Skeletal muscle tissue (tissue), 4 donors: ENCODE measurements around the gene SLX4IP. TPM values are rescaled to one million over a fixed set of nuclear protein-coding genes. Genes with fewer than 3 reads are reported as not detected.

Source experiments
- H3K27ac ChIP-seq: one replicate; pipeline ENCODE4 v1.7.0; 2013; ENCODE audit warnings: mild to moderate bottlenecking, low read depth, low read length, inconsistent platforms
- H3K27me3 ChIP-seq, 3 donors: one replicate each; pipeline ENCODE4 v1.7.0; 2013; ENCODE audit warnings: low read length in 3 of 3; ENCODE audit not compliant: control insufficient read depth in 3 of 3, insufficient read depth in 3 of 3
- H3K36me3 ChIP-seq, 3 donors: one replicate each; pipeline ENCODE4 v1.7.0; 2013; ENCODE audit warnings: low read length in 3 of 3; ENCODE audit not compliant: control insufficient read depth in 3 of 3, insufficient read depth in 3 of 3
- H3K4me1 ChIP-seq, 3 donors: one replicate each; pipeline ENCODE4 v1.7.0; 2013; ENCODE audit warnings: low read length in 3 of 3, mild to moderate bottlenecking in 3 of 3; ENCODE audit not compliant: control insufficient read depth in 3 of 3, insufficient read depth in 3 of 3
- H3K4me3 ChIP-seq, 3 donors: one replicate each; pipeline ENCODE4 v1.7.0; 2013; ENCODE audit warnings: low read length in 3 of 3
- H3K9ac ChIP-seq, 3 donors: one replicate each; pipeline ENCODE4 v1.7.0; 2013; ENCODE audit warnings: low read length in 3 of 3, mild to moderate bottlenecking in 3 of 3, moderate library complexity in 2 of 3, low read depth in 1 of 3
- H3K9me3 ChIP-seq, 3 donors: one replicate each; pipeline ENCODE4 v1.7.0; 2013; ENCODE audit warnings: low read length in 3 of 3; ENCODE audit not compliant: control insufficient read depth in 3 of 3
- total RNA-seq: library from RNA; depleted of rRNA; stranded (reverse); fragments of >200 nt; gene quantifications from one replicate; pipeline ENCODE4 v1.2.3, GENCODE V29; 2014
- donor health status: Osteomylitis.

Gene SLX4IP
- total RNA-seq, 1 donor from 2014 or later = 4.2 TPM

DNA sequence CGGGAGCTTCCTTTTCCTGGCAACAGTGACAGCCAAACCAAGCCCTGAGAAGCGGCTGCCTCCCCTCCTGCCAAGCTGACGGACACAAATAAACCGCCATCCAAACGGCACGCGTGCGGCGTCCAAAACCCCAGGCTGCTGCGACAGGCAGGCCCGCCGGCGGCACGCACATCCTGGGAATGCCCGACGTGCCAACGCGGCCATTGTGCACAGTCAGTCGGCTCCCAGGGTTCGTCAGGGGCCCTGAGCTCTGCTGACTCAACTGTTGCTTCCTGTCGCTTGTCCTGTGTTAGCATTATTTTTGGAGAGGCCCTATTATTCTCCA is 231.9 kb downstream of the SLX4IP start:
- no peaks in the 10 kb centered on the region for H3K9me3 ChIP-seq
- peak overlapping the region; percentile 36 to 57 (median 39) for H3K4me3 ChIP-seq
- H3K4me1 ChIP-seq = peaks cover 51 to 68% (median 55%) of the 10 kb centered on the region in 3 donors
- peak overlapping the region; percentile 52 for H3K27ac ChIP-seq
- peak overlapping the region in 2 of 3 donors; percentile 27 to 46 for H3K9ac ChIP-seq
- H3K27me3 ChIP-seq = no peaks in the 10 kb centered on the region
- H3K36me3 ChIP-seq = peaks cover 12 to 22% (median 13%) of the 10 kb centered on the region in 3 donors

DNA sequence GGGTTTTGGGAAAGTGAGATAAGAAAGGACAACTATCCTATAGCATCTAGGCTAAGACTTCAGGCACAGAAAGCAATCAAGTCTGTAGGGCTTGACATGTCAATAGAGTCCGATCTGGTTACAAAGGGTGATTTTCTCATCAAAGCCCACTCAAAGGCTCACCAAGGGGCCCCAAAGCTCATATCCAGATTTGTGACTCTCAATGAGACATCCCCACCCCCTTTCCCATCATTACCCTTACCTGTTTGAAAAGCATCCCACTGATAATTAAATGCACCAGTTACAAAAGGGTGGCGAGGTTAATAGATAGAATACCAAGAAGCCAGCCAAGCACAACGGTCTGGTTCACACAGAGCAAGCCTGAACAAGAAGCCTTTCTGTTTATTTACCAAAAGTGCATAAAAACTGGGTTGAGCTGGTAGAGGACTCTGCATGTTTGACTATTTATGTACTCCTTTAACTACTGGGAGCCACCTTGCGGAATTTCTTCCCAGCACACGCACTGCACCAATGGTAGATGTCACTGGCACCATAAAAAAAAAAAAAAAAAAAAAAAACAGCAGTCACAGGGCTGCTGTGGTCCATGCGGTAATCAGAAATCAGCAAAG is 232.6 kb downstream of the SLX4IP start:
- no peaks in the 10 kb centered on the region for H3K27me3 ChIP-seq
- peaks cover 49 to 63% (median 54%) of the 10 kb centered on the region in 3 donors for H3K4me1 ChIP-seq

DNA sequence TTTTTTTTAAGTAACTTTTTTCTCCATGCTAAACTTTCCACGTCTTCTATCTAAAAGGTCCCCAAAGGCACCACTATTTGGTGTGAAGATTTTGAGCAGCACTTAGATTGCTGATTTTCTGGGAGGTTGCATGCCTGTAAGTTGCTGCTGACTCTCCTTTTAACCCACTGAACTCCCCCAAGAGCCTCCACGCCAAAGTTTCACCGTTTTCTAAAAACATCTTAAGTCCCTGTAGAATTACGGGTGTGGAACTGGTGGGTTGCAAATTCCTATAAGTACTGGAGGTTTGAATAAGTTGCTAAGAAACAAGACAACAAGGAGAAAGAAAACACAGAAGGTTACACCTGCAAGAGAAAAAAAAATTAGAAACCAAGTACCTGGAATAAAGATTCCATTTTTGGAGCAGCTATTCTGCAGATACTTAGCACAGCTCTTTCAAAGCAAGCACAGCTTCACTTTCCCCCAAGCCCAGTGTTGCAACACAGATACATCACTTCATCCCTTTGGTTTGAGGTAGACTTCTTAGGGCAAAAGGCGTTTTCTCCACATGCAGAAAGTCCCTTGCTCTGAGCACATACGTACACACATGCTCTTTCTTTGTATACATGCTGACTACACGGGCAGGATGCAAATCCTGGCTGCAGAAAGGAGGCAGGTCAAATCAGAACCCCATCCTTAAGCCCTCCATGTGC is 233.7 kb downstream of the SLX4IP start:
- Histone ChIP-seq H3K27ac (no peak overlapping the region), H3K4me1 (peaks cover 45 to 61% (median 55%) of the 10 kb centered on the region in 3 donors)

More for the DNA sequence above, 232.6 kb downstream of the SLX4IP start:
- Histone ChIP-seq H3K27ac (peak overlapping the region; percentile 52), H3K9me3 (no peaks in the 10 kb centered on the region), H3K36me3 (peaks cover 6 to 18% (median 6%) of the 10 kb centered on the region in 3 donors), H3K4me3 (peak overlapping the region; percentile 36 to 57 (median 39)), H3K9ac (peak overlapping the region in 1 of 3 donors; percentile 46)

DNA sequence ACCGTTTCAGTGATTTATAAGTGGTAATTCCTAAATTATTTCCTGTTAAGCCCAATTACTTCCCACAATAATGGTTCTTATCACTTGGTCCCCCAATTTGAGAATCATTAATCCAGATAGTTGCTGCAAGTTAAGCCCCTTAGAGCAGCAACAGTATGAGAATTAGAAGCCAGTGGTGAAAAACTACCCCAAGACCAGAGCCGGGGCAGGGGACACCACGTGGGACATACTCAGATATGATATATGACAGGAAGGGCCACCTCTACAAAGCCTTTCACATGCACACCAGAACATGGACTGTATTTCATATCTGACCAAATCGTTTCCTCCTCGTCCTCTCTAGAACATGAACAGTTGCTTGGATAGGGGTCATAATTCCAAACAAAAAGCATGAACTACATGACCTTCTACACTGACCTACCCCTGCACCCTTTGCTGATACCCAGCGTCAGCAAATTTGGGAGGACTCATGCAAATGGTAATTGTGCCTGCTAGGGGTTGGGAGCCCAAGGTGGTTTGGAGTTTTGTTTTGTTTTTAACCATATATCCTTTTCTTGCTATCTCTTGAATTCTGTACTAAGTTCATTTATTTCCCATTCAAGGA is 234.8 kb downstream of the SLX4IP start:
- H3K27ac ChIP-seq = peak overlapping the region; percentile 89

More for the DNA sequence above, 233.7 kb downstream of the SLX4IP start:
- Histone ChIP-seq H3K27me3 (no peaks in the 10 kb centered on the region), H3K9ac (no peak overlapping the region), H3K9me3 (no peaks in the 10 kb centered on the region), H3K4me3 (peak overlapping the region in 2 of 3 donors; percentile 30 to 40), H3K36me3 (peaks cover 2 to 13% (median 2%) of the 10 kb centered on the region in 3 donors)

GRCh38 chr20:10670501-10671220 is 235.6 kb downstream of the SLX4IP start:
- peak overlapping the region; percentile 24 to 89 (median 61) for H3K9ac ChIP-seq
- H3K4me3 ChIP-seq = peak overlapping the region; percentile 65 to 86 (median 78)
- H3K27ac ChIP-seq = peak overlapping the region; percentile 89
- peaks cover 34 to 48% (median 46%) of the 10 kb centered on the region in 3 donors for H3K4me1 ChIP-seq
- no peaks in the 10 kb centered on the region for H3K9me3 ChIP-seq
- H3K27me3 ChIP-seq = no peaks in the 10 kb centered on the region
- peaks cover 0 to 13% (median 2%) of the 10 kb centered on the region in 3 donors for H3K36me3 ChIP-seq

More for the DNA sequence above, 234.8 kb downstream of the SLX4IP start:
- no peaks in the 10 kb centered on the region for H3K27me3 ChIP-seq
- peak overlapping the region; percentile 28 to 86 (median 36) for H3K4me3 ChIP-seq
- peaks cover 0 to 13% (median 2%) of the 10 kb centered on the region in 3 donors for H3K36me3 ChIP-seq
- H3K4me1 ChIP-seq = peaks cover 38 to 53% (median 51%) of the 10 kb centered on the region in 3 donors
- H3K9me3 ChIP-seq = no peaks in the 10 kb centered on the region
- no peak overlapping the region for H3K9ac ChIP-seq

DNA sequence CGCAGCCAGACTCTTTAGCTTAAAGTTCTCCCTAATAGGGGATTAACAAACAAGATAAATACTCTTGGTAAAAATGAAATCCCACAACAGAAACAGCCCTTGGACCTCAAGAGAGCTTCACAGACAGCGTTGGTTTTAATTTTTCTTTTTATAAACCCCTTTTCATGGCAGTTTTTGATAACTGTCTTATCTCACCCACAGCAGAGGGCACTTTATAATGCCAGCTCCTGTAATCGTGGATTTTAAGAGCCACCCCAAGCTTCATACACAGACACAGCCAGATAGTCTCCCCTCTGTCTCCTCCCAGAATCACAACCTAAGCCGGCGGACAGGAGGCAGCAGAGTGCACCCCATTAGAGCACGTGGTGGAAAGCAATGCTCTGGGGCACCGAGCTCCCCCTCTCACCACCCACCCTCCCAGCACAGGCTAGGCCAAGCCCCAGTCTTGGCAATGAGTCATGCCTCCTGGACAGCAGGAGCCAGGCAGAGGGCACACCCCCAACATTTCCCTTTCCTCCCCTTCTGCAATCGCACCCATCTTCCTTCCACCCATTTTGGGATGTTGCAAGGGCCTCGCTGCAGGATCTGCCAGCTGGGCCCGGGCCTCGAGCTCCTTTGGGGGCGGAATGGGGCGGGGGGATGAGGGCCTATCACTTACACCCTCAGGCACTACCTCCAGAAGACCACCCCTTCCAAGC is 236.3 kb downstream of the SLX4IP start:
- peaks cover 27 to 41% (median 40%) of the 10 kb centered on the region in 3 donors for H3K4me1 ChIP-seq
- H3K9me3 ChIP-seq = no peaks in the 10 kb centered on the region
- H3K27ac ChIP-seq = peak overlapping the region; percentile 89
- peak overlapping the region; percentile 24 to 89 (median 61) for H3K9ac ChIP-seq
- H3K27me3 ChIP-seq = no peaks in the 10 kb centered on the region
- peak overlapping the region; percentile 65 to 86 (median 78) for H3K4me3 ChIP-seq
- H3K36me3 ChIP-seq = peaks cover 0 to 13% (median 2%) of the 10 kb centered on the region in 3 donors

DNA sequence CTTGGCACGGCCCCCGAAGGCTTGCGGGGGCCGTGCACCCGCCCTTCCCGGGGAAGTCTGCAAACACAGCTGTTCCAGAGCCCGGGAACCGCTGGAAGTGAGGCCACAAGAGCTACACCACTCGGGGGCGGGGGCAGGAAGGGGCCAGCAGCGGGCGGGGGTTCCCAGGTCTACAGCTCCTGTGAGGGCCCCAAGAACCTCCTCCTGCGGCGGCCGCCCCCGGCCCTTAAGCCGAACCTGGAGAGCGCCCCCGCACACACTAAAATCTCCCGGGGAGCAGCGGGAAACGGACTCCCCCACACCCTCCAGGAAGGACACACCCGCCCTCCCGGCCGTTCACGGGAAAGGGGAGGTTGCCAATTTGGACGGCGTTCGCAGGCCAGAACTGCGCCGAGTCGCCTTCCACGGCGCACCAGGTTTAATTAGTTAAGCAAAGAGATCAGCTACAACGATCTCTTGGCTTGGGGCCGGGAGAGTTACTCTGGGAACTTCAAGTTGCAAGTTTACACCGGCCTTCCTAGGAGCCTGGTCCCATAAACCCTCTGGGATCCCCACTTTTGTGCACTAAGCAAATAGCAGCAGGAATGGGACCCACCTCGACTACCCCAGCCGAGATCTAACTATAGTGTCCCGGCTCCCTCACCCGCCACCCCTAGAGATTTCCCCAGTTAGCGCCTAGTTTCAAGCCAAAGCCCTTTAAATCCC is 237.0 kb downstream of the SLX4IP start:
- Histone ChIP-seq H3K4me1 (peaks cover 20 to 34% (median 34%) of the 10 kb centered on the region in 3 donors), H3K36me3 (peaks cover 0 to 10% (median 2%) of the 10 kb centered on the region in 3 donors), H3K9me3 (no peaks in the 10 kb centered on the region), H3K27me3 (no peaks in the 10 kb centered on the region), H3K27ac (peak overlapping the region; percentile 89), H3K9ac (peak overlapping the region; percentile 85 to 89 (median 87)), H3K4me3 (peak overlapping the region; percentile 78 to 88 (median 86))

DNA sequence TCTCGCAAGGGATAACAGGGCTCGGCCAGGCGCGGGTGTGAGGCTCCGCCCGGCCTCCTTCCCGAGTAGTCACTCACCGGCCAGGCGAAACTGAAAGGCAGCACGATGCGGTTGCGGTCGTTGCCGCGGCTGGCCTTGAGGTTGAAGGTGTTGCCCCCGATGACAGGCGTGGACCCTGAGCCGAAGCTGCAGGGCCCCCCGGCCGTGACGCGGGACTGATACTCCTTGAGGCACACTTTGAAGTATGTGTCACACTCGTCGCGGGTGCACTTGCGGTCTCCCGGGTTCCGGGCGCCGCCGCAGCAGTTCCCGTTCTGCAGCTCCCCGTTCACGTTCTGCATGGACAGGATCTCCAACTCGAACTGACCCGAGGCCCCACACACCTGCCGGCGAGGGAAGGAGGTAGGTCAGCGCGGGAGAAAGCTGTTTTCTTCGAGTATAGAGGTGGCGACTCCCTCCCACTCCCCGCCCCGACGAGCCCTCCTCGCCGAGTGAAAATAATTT is 237.6 kb downstream of the SLX4IP start:
- H3K36me3 ChIP-seq = peaks cover 0 to 8% (median 2%) of the 10 kb centered on the region in 3 donors
- H3K9ac ChIP-seq = peak overlapping the region; percentile 85 to 89 (median 87)
- peaks cover 15 to 29% (median 28%) of the 10 kb centered on the region in 3 donors for H3K4me1 ChIP-seq
- H3K9me3 ChIP-seq = no peaks in the 10 kb centered on the region
- H3K27me3 ChIP-seq = no peaks in the 10 kb centered on the region
- H3K4me3 ChIP-seq = peak overlapping the region; percentile 78 to 88 (median 86)
- H3K27ac ChIP-seq = peak overlapping the region; percentile 89
